ENCODE data around the gene ITGA1.
"Not testable (repeated sequence)": the region's sequence is repeated elsewhere in the genome, so short reads cannot be mapped to it uniquely, and the experiment has no call there.

Gene ITGA1

GRCh38 chr5:52787600-52788504 is at the start of gene ITGA1, which contains the start of gene PELO:
Gene ITGA1, plus strand, starts transcription at chr5:52787916. Its CDS starts 438 bp downstream, at chr5:52788354.
Gene PELO, plus strand, starts transcription at chr5:52787916. Its CDS starts 12,479 bp downstream, at chr5:52800395.
- no peak for DNase-seq (ENCODE audit: low read depth in 2 of 2)

DNA sequence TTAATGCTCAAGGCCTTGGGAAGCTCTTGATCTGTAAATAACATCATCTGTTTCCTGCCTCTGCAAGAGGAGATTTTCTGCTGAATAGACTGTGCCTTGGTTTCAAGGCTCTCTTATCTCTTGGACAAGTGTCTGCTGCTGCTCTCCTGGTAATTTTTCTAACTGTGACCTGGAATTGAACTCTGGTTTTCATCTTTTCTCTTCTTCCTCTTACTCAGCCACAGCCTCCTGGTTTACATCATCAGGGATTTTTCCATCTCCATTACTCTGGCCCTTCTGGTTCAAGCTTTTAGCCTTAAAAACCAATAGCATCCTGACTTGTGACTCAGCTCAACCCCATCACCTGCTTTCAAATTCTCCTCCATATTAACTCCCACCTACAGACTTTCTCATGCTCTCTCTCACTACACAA is 49.6 kb upstream of the ITGA1 start:
- DNase-seq (ENCODE audit: low read depth in 2 of 2) = no peak

GRCh38 chr5:52740007-52740406 is 47.7 kb upstream of the ITGA1 start:
- DNase-seq (ENCODE audit: low read depth in 2 of 2) = no peak

GRCh38 chr5:52743012-52743411 is 44.7 kb upstream of the ITGA1 start:
- DNase-seq (ENCODE audit: low read depth in 2 of 2) = no peak

DNA sequence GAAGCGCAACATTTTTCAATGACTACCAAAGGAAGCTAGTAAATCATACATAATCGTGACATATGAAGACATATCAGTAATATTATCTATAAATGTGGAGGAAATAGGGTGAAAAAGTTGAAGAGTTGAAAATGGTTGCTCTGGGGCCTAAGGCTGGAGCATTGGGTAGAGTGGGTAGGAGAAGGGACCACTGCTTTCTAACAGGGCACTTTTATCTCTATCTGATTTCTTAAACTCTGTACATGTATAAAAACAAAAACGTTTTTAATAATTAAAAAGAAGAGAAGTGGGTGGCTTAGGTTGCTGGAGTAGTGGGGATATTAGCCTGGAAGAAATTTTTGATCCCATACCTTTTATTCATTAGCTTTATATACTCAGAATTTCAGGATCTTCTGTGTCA is 44.2 kb upstream of the ITGA1 start:
- no peak for DNase-seq (ENCODE audit: low read depth in 2 of 2)

GRCh38 chr5:52743970-52744369 is 43.7 kb upstream of the ITGA1 start:
- DNase-seq (ENCODE audit: low read depth in 2 of 2) = no peak

DNA sequence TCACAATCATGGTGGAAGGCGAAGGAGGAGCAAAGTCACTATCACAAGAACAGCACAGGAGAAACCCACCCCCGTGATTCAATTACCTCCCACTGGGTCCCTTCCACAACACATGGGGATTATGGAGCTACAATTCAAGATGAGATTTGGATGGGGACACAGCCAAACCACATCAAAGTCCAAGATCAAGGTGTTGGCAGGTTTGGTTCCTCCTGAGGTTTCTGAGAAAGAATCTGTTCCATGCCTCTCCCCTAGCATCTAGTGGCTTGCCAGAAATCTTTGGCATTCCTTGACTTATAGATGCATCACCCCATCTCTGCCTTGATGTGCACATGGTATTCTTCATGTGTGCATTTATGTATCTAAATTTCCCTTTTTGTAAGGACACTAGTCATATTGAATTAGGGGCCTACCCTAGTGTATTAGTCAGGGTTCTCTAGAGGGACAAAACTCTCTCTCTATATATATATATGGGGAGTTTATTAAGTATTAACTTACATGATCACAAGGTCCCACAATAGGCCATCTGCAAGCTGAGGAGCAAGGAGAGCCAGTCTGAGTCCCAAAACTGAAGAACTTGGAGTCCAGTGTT is 42.8 kb upstream of the ITGA1 start:
- DNase-seq (ENCODE audit: low read depth in 2 of 2) = not testable (repeated sequence)

DNA sequence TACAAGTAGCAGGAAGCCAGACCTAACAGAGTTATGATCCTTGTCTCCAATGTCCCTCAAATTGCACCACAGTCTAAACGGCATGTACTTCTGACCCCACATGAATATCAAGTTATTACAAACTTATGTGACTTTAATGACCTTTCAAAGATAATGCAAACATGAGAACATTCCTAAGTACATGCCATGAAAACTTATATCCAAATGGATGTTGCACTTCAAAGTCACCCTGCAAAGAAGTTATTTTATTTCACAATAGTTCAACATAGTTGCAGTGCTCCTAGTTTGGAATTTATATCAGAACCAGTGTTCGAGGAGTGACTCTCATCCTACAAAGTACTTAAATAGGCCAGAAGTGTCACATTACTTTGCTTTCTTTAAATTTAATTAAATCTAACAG is 41.2 kb upstream of the ITGA1 start:
- no peak for DNase-seq (ENCODE audit: low read depth in 2 of 2)

DNA sequence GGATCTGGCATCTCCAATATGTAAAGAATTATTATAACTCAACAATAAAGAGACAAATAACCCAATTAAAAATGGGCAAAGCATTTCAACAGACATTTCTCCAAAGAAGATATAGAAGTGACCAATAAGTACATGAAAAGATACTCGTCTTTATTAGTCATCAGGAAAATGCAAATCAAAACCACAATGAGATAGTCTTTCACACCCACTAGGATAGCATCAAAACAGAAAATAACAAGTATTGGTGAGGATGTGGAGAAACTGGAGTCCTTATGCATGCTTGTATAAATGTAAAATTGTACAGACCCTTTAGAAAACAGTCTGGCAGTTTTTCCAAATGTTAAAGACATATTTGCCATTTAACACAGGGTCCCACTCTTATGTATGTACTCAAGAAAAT is 39.1 kb upstream of the ITGA1 start:
- DNase-seq (ENCODE audit: low read depth in 2 of 2) = no peak

DNA sequence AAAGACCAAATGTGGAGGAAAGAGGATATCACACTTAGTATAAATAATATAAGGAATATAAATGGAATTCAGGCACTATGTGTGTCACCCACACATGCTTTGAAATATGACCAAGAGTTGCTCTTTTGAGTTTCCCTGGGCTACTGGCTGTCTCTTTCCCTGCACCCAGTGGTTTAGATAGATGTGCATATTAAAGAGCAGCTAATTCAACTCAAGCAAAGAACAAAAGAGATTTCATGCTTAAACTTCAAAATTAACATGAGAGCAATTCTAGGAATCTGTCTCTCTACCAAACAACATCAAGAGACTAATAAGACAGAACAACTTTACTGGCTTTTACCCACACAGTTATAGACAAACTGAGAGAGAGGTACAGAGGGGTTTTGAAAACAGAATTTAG is 38.0 kb upstream of the ITGA1 start:
- no peak for DNase-seq (ENCODE audit: low read depth in 2 of 2)

DNA sequence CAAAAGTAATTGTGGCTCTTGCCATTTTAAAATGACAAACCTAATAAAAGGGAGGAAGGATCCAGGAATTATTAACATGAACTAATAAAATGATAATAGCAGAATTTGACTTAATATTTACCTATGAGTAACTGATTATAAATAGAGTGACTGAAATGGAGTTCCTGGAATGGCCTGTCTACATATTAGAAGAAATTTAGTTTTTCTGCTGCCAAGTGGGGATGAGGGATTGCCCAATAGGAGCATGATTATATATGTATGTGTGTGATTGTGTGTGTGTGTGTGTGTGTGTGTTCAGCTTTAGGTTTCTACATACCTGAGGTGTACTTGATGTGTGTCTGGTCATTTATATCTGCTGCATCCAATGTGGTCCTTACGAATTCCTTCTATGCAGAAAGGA is 36.6 kb upstream of the ITGA1 start:
- DNase-seq (ENCODE audit: low read depth in 2 of 2) = no peak

DNA sequence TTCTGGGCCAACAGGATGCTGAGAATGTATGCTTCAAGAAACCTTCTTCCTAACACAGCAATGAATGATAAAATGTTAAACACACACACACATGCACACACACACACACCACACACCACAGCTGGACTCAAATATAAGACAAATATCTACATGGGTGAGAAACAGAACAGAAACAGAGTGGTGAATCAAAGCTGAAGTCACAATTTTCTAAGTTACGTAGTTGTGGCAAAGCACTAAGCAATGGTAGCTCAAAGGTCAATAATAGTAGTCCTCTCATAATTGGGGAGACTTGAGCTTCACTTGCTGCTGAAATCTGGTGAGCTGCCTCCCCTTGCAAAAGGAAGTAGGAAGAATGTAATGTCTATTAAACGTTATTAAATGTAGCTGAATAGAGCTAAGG is 33.7 kb upstream of the ITGA1 start:
- DNase-seq (ENCODE audit: low read depth in 2 of 2) = no peak

DNA sequence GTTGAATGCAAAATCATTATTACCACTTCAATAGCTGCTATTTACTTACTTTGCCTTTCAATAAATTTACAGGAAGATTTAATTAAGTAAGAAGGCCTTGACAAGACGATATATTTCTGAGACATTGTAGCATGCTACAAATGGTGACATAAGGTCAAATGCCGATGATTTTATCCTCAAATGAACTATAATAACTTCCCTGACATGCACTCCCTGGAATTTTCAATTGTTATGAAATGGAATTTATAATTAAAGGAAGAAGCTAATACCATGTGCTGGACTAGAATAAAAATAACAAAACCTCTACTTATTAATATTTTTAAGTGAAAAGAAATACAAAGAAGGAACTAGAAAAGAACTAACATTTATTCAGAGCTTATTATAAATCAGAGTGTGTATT is 30.2 kb upstream of the ITGA1 start:
- no peak for DNase-seq (ENCODE audit: low read depth in 2 of 2)

DNA sequence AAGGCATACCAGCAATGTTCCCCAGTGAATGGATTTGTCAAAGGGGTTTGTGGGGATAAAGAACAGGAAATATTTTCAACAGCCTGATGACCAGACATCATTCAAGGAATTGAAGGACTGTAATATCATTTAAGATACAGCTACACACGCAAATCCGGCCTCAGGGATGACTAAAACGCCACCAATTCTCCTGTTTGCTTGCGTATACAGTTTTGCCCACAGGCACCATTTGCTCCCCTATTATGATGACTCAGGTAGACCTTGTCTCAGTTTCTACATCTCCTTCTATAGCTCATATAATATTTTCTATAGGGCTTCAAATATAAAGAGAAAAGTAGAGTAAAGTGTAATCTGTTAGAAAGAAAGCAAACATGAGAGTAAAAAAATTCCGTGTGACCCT is 29.7 kb upstream of the ITGA1 start:
- no peak for DNase-seq (ENCODE audit: low read depth in 2 of 2)

DNA sequence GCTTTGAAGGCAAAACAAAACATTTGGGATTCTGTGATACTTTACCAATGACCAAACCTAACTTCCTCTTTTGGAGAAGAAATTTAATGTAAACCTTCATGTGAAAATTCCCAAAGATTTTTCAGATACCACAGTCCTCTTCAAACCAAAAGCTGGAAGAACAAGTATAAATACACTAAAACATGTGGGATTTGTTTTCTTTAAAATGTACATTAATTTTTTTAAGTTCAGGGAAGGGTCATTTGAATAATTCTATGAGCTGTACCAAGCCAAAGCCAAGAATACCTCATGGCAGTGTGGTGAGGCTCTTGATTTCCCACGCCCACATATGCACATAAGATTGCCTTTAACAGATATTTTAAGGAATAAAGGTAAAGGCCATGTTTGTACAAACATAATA is 28.4 kb upstream of the ITGA1 start:
- no peak for DNase-seq (ENCODE audit: low read depth in 2 of 2)

DNA sequence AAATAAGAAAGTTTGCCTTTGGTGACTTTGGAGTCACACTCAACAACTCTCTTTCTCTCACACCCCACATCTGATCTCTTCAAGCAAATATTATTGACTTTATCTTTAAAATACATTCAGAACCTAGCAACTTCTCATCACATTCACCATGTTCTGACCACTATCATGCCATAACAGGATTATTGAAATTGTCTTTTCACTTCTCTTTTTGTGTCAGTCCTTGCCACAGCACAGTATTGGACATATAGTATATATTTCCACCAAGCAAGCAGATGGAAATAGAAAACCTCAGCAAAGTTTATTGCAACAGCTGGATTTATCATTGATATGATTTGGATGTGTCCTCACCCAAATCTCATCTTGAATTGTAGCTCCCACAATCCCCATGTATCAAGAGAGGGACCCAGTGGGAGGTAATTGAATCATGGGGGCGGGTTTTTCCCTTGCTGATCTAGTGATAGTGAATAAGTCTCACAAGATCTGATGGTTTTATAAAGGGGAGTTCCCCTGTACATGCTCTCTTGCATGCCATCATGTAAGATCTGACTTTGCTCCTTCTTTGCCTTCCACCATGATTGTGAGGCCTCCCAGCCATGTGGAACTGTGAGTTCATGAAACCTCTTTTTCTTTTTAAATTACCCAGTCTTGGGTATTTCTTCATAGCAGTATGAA is 26.9 kb upstream of the ITGA1 start:
- no peak for DNase-seq (ENCODE audit: low read depth in 2 of 2)

- no peak for DNase-seq (ENCODE audit: low read depth in 2 of 2)
Observed at GRCh38 chr5:52767217-52767743, 20.4 kb upstream of the ITGA1 start.

GRCh38 chr5:52767766-52768480 is 19.8 kb upstream of the ITGA1 start:
- no peak for DNase-seq (ENCODE audit: low read depth in 2 of 2)

- DNase-seq (ENCODE audit: low read depth in 2 of 2) = no peak
Observed at GRCh38 chr5:52769061-52769460, 18.7 kb upstream of the ITGA1 start.

DNA sequence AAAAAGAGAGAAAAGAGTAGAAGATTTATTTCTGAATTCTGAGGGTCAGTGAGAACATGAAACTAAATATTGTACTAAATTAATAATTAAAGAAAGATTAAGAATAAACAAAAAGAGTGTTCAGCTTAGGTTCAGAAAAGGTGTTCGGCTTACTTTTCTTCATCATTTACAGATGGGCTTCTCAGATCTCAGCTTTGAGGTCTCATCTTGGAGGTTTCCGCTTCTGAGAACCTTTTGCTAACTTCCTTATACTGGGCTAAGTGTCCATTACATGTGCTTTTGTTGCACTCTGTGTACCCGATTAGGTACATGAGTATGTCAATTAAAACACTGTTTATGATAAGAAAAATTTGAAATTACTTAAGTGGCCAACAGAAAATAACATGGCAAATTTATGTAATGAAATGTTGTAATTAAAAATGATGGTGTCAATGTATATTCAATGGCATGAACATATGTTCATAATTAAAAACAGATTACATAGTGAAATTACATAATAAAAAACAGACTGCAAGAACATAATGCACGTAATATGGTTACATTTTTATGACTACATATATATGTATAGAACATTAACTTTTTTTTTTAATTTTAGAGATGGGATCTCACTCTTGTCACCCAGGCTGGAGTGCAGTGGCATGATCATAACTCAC is 17.3 kb upstream of the ITGA1 start:
- DNase-seq (ENCODE audit: low read depth in 2 of 2) = no peak

- no peak for DNase-seq (ENCODE audit: low read depth in 2 of 2)
Observed at GRCh38 chr5:52771343-52772039, 16.2 kb upstream of the ITGA1 start.

Data from stimulated activated CD8-positive, alpha-beta memory T cell treated with anti-CD3 and anti-CD28 coated beads, Interleukin-7, amount 100 ng/mL, for 1 hour (primary cell).